ENCODE measurements around the gene SCGB1C1. TPM values are rescaled to one million over a fixed set of nuclear protein-coding genes. Genes with fewer than 3 reads are reported as not detected.

The SCGB1C1 gene
- total and polyA plus RNA-seq, 9 of the 15 experiments (the other 6 are each of a cell fraction or from before 2014, with no cell fraction given), result not detected

- TF ChIP-seq ZNF318 (IDR thresholded peaks at IDR 0.05; ENCODE audit: borderline replicate concordance in 1 of 2, low read depth in 1 of 2) (no peak), RBM15 (IDR thresholded peaks at IDR 0.05; ENCODE audit: insufficient read depth, low read length) (no peak), ZBTB43 (CRISPR knock-in tag; IDR thresholded peaks at IDR 0.05) (no peak), RBM22 (IDR thresholded peaks at IDR 0.05; ENCODE audit: low read depth, low read length, poor library complexity, severe bottlenecking) (peak; percentile 51), ZNF778 (CRISPR knock-in tag; IDR thresholded peaks at IDR 0.05) (no peak), FOXA3 (CRISPR knock-in tag; conservative IDR thresholded peaks at IDR 0.05 in 1 of 2, IDR thresholded peaks at IDR 0.05 in 1 of 2) (no peak; a peak in 1 of 4 replicates), RERE (CRISPR knock-in tag; IDR thresholded peaks at IDR 0.05; ENCODE audit: borderline replicate concordance) (0 out of 2 replicates have a peak, but pooled peaks have one; percentile 62), MEF2D (tag; conservative IDR thresholded peaks at IDR 0.05; ENCODE audit: low read depth) (no peak), ZNF277 (CRISPR knock-in tag; IDR thresholded peaks at IDR 0.05; ENCODE audit: borderline replicate concordance) (no peak)
Observed at GRCh38 chr11:207863-208180, 14.9 kb downstream of the SCGB1C1 start (continued).

All from K562 (cell line).